GM19455 (cell line): ENCODE measurements around the gene DZIP3.
"Not testable (repeated sequence)": the region's sequence is repeated elsewhere in the genome, so short reads cannot be mapped to it uniquely, and the experiment has no call there.

Experiments used
- ATAC-seq: cut with Tn5 transposase; IDR thresholded peaks from one replicate; pipeline ENCODE4 v1.9.1; 2021; ENCODE audit not compliant: unreplicated experiment

The DZIP3 gene

GRCh38 chr3:108677811-108678210 lies 88.3 kb downstream of the DZIP3 start:
- ATAC-seq, result no peak

GRCh38 chr3:108692286-108692685 lies 102.8 kb downstream of the DZIP3 start:
- ATAC-seq, result not testable (repeated sequence)

GRCh38 chr3:108698461-108698860 lies 108.9 kb downstream of the DZIP3 start:
- ATAC-seq, result no peak

- no peak for ATAC-seq
Observed at GRCh38 chr3:108705045-108705444, 115.5 kb downstream of the DZIP3 start.

- ATAC-seq, result no peak
Observed at GRCh38 chr3:108713009-108713516, 123.5 kb downstream of the DZIP3 start.

- ATAC-seq, result no peak
Observed at GRCh38 chr3:108713816-108714215, 124.3 kb downstream of the DZIP3 start.

DNA sequence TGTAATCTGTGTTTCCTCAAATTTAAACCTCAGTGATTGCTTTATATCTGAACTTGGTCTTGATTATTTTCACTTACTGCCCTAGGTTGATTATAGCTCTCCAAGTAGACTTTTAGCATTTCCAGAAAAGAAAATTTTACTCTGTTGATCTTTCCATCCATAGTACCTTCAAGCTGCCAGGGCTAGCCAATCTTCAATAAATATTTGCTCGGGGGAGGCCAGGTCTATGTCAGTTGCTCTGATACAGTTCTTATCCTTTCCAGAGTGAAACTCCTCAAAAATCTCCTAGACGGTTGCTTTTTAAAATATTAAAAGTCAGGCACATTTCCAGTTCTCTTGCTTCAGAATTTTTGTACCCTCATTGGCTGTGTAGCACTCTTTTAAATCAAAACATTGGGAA lies 128.9 kb downstream of the DZIP3 start:
- ATAC-seq, result no peak

GRCh38 chr3:108719178-108719806 lies 129.8 kb downstream of the DZIP3 start:
- ATAC-seq, result no peak

DNA sequence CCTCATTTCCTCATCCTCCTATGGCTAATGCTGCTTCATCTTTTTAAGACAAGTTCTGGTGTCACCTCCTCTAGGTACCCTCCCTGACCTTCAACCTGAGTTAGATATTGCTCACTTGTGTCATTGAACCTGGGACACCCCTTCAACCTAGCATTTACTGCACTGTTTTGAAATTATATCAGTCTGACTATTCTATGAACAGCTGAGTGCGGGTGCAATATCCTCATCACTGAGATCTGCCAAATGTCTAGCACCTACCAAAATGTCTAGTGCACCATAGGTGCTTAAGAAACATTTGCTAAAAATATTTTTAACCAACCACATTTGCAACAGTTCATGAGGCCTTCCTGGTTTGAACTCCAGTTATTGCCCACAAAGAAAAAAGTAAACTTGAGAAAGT lies 133.2 kb downstream of the DZIP3 start:
- no peak for ATAC-seq

DNA sequence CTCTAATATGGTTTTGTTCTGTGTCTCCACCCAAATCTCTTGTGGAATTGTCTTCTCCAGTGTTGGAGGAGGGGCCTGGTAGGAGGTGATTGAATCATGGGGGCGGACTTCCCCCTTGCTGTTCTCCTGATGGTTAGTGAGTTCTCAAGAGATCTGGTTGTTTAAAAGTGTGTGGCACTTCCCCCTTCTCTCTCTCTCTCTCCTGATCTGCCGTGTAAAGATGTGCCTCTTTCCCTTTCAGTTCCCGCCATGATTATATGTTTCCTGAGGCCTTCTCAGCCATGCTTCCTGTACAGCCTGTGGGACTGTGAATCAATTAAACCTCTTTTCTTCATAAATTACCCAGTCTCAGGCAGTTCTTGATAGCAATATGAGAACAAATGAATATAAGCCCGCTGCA lies 134.6 kb downstream of the DZIP3 start:
- no peak for ATAC-seq

DNA sequence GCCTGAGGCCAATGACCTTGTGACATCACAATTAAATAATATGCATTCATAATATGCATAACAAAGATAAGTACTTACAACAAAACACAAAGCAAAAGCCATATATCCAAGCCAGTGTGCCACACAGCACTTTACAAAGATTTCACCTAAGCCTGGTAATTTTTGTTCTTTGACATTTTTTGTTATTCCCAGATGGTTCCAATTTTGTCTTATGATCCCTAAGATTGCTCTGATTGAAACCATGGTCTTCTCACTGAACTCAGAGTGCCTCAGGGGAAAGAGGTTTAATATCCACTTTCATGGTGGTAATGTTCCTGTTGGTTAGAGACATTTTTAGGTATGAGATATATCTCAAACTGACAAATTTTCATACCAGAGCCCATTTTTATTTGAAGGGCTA lies 138.6 kb downstream of the DZIP3 start:
- no peak for ATAC-seq

- no peak for ATAC-seq
Observed at GRCh38 chr3:108728934-108729333, 139.4 kb downstream of the DZIP3 start.

- no peak for ATAC-seq
Observed at GRCh38 chr3:108736821-108737220, 147.3 kb downstream of the DZIP3 start.

DNA sequence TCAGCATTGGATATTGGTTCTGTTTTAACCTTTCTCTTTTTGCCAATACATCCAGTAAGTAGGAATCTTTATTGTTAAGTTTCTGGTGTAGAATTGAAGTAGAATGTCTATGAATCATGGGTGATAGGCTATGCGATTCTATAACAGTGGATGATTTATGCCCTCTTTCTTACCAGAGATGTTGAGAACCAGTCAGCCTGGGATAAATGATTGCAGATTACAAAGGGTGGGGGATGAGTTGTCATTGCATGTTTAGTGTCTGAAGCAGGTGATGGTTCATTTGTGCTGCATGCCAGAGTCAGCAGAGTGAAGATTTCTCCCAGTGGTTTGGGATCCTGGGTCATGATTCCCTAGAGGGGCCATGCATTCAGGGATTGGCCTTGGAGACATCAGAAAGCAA lies 153.4 kb downstream of the DZIP3 start:
- ATAC-seq, result no peak
